CD8-positive, alpha-beta memory T cell (primary cell): Measurements from ENCODE around the gene NOA1. TPM values are rescaled to one million over a fixed set of nuclear protein-coding genes. Genes with fewer than 3 reads are reported as not detected.

Experiments used
- CTCF ChIA-PET: fragments of 350-600 bp; sonication (Branson Sonifier 250); formaldehyde crosslinking; loops from one replicate; lab custom pipeline; 2021; ENCODE audit warnings: antibody characterized with exemption; lab: Charles Lee
- POLR2A ChIA-PET: fragments of 350-600 bp; sonication (Branson Sonifier 250); formaldehyde crosslinking; loops from one replicate; lab custom pipeline; 2021; ENCODE audit warnings: antibody characterized with exemption; lab: Charles Lee
- DNase-seq, 5 donors: peaks; one replicate each; pipeline versions ENCODE4 v3.0.0 to v3.0.0-alpha.2; 2020 to 2022; ENCODE audit warnings: mixed read lengths in 1 of 5
- H3K27ac ChIP-seq: one replicate; pipeline ENCODE4 v1.7.0; 2013; ENCODE audit warnings: low read depth, mild to moderate bottlenecking, low read length, moderate library complexity
- H3K27me3 ChIP-seq: 2 replicates; pipeline ENCODE4 v1.7.0; 2013; ENCODE audit warnings: low read length, mild to moderate bottlenecking; ENCODE audit not compliant: insufficient read depth, poor library complexity, severe bottlenecking
- H3K36me3 ChIP-seq: 2 replicates; pipeline ENCODE4 v1.7.0; 2013; ENCODE audit warnings: mild to moderate bottlenecking, low read length, moderate library complexity; ENCODE audit not compliant: insufficient read depth
- H3K4me1 ChIP-seq: 2 replicates; pipeline ENCODE4 v1.7.0; 2013; ENCODE audit warnings: mild to moderate bottlenecking, low read length, moderate library complexity; ENCODE audit not compliant: insufficient read depth
- H3K4me3 ChIP-seq: 2 replicates; pipeline ENCODE4 v1.7.0; 2013; ENCODE audit warnings: mild to moderate bottlenecking, low read length
- H3K9me3 ChIP-seq: 2 replicates; pipeline ENCODE4 v1.7.0; 2013; ENCODE audit warnings: mild to moderate bottlenecking, low read length
- H3K27ac Mint-ChIP-seq, 8 donors: one replicate each; pipeline ENCODE4 v1.8.0; 2020 to 2021; ENCODE audit warnings: mixed read lengths in 8 of 8, mild to moderate bottlenecking in 6 of 8, inconsistent platforms in 3 of 8, moderate library complexity in 3 of 8
- H3K27me3 Mint-ChIP-seq, 2 donors: one replicate each; pipeline ENCODE4 v1.8.0; 2020 to 2021; ENCODE audit warnings: mixed read lengths in 2 of 2, mild to moderate bottlenecking in 1 of 2, moderate library complexity in 1 of 2
- H3K36me3 Mint-ChIP-seq, 3 donors: one replicate each; pipeline ENCODE4 v1.8.0; 2020 to 2021; ENCODE audit warnings: mixed read lengths in 3 of 3, inconsistent platforms in 1 of 3, mild to moderate bottlenecking in 1 of 3
- H3K4me1 Mint-ChIP-seq, 3 donors: one replicate each; pipeline ENCODE4 v1.8.0; 2020 to 2021; ENCODE audit warnings: mixed read lengths in 3 of 3, inconsistent platforms in 1 of 3, mild to moderate bottlenecking in 1 of 3
- H3K4me3 Mint-ChIP-seq, 7 donors: one replicate each; pipeline ENCODE4 v1.8.0; 2020 to 2021; ENCODE audit warnings: mixed read lengths in 7 of 7, mild to moderate bottlenecking in 6 of 7, moderate library complexity in 4 of 7, inconsistent platforms in 2 of 7
- H3K9me3 Mint-ChIP-seq, 5 donors: one replicate each; pipeline ENCODE4 v1.8.0; 2020 to 2022; ENCODE audit warnings: mixed read lengths in 5 of 5, mild to moderate bottlenecking in 3 of 5, moderate library complexity in 2 of 5, inconsistent platforms in 1 of 5
- polyA plus RNA-seq: library from polyadenylated mRNA; unstranded; fragments of 300-500 nt; fragmentation: Illumina TruSeq; gene quantifications from one replicate; pipeline ENCODE4 v1.2.3, GENCODE V29; 2021
- total RNA-seq, 2 experiments: library from RNA; stranded (reverse); gene quantifications; one replicate each; pipeline ENCODE4 v1.2.3, GENCODE V29; 2021

NOA1 gene
- total and polyA plus RNA-seq, 3 experiments from 2014 or later, result 20.7 to 22.0 (median 22.0) TPM

GRCh38 chr4:56990109-56990905, 12.9 kb upstream of the NOA1 start:
- Mint-ChIP-seq H3K36me3 (peaks cover 3 to 85% (median 28%) of the 10 kb centered on the region in 3 donors), H3K9me3 (no peaks in the 10 kb centered on the region), H3K4me1 (peaks cover 35 to 72% (median 68%) of the 10 kb centered on the region in 3 donors), H3K27me3 (no peaks in the 10 kb centered on the region), H3K27ac (peak overlapping the region in 4 of 8 donors; percentile 1 to 64 (median 12)), H3K4me3 (no peak overlapping the region)
- peaks cover 37% of the 10 kb centered on the region for H3K36me3 ChIP-seq
- no peaks in the 10 kb centered on the region for H3K4me1 ChIP-seq
- no peak for DNase-seq
- no peak overlapping the region for H3K4me3 ChIP-seq
- no peaks in the 10 kb centered on the region for H3K9me3 ChIP-seq
- no peak overlapping the region for H3K27ac ChIP-seq
- ChIA-PET CTCF (interaction anchor here (1.7 kb wide), 1 partner anchor 12 kb away, joined by 6 read pairs; the partner anchor contains the start of gene NOA1), POLR2A (no interaction called here)
- no peaks in the 10 kb centered on the region for H3K27me3 ChIP-seq

GRCh38 chr4:56986952-56987351, 9.5 kb upstream of the NOA1 start:
- H3K27me3 ChIP-seq, result no peaks in the 10 kb centered on the region
- H3K4me3 ChIP-seq, result no peak overlapping the region
- ChIA-PET CTCF (interaction anchor here (3.0 kb wide), 1 partner anchor 9 kb away, joined by 10 read pairs; the partner anchor contains the start of genes NOA1 and POLR2B), POLR2A (no interaction called here)
- Mint-ChIP-seq H3K27ac (no peak overlapping the region), H3K4me1 (peaks cover 52 to 79% (median 79%) of the 10 kb centered on the region in 3 donors), H3K4me3 (no peak overlapping the region), H3K27me3 (no peaks in the 10 kb centered on the region), H3K36me3 (peaks cover 3 to 75% (median 25%) of the 10 kb centered on the region in 3 donors), H3K9me3 (no peaks in the 10 kb centered on the region)
- DNase-seq, result no peak
- H3K27ac ChIP-seq, result no peak overlapping the region
- peaks cover 15% of the 10 kb centered on the region for H3K4me1 ChIP-seq
- peaks cover 24% of the 10 kb centered on the region for H3K36me3 ChIP-seq
- no peaks in the 10 kb centered on the region for H3K9me3 ChIP-seq

GRCh38 chr4:56986192-56986591, 8.8 kb upstream of the NOA1 start:
- Mint-ChIP-seq H3K36me3 (peaks cover 0 to 75% (median 18%) of the 10 kb centered on the region in 3 donors), H3K4me1 (peaks cover 55 to 79% (median 79%) of the 10 kb centered on the region in 3 donors), H3K9me3 (no peaks in the 10 kb centered on the region), H3K27me3 (no peaks in the 10 kb centered on the region), H3K4me3 (no peak overlapping the region), H3K27ac (no peak overlapping the region)
- CTCF ChIA-PET, result interaction anchor here (3.0 kb wide), 1 partner anchor 9 kb away, joined by 10 read pairs; the partner anchor contains the start of genes NOA1 and POLR2B
- POLR2A ChIA-PET, result no interaction called here
- Histone ChIP-seq H3K4me3 (no peak overlapping the region), H3K4me1 (peaks cover 22% of the 10 kb centered on the region), H3K27ac (no peak overlapping the region), H3K9me3 (no peaks in the 10 kb centered on the region), H3K36me3 (peaks cover 24% of the 10 kb centered on the region), H3K27me3 (no peaks in the 10 kb centered on the region)
- no peak for DNase-seq

GRCh38 chr4:56981795-56982201, 4.4 kb upstream of the NOA1 start:
- H3K4me1 ChIP-seq, result peaks cover 39% of the 10 kb centered on the region
- H3K36me3 ChIP-seq, result peaks cover 12% of the 10 kb centered on the region
- peaks cover 0 to 57% (median 8%) of the 10 kb centered on the region in 3 donors for H3K36me3 Mint-ChIP-seq
- peak overlapping the region; percentile 30 for H3K27ac ChIP-seq
- no peak overlapping the region for H3K4me3 ChIP-seq
- ChIA-PET CTCF (no interaction called here), POLR2A (no interaction called here)
- peak overlapping the region; percentile 9 to 99 (median 65) for H3K27ac Mint-ChIP-seq
- peaks cover 61 to 80% (median 65%) of the 10 kb centered on the region in 3 donors for H3K4me1 Mint-ChIP-seq
- H3K27me3 Mint-ChIP-seq, result no peaks in the 10 kb centered on the region
- peak overlapping the region; percentile 64 to 100 (median 88) for H3K4me3 Mint-ChIP-seq
- no peaks in the 10 kb centered on the region for H3K27me3 ChIP-seq
- H3K9me3 Mint-ChIP-seq, result no peaks in the 10 kb centered on the region
- H3K9me3 ChIP-seq, result no peaks in the 10 kb centered on the region
- DNase-seq, result no peak

GRCh38 chr4:56979421-56980072, 2.1 kb upstream of the NOA1 start:
- Histone ChIP-seq H3K27me3 (no peaks in the 10 kb centered on the region), H3K36me3 (no peaks in the 10 kb centered on the region), H3K4me1 (peaks cover 58% of the 10 kb centered on the region), H3K4me3 (peak overlapping the region; percentile 89), H3K9me3 (no peaks in the 10 kb centered on the region), H3K27ac (peak overlapping the region; percentile 90)
- ChIA-PET POLR2A (interaction anchor here (0.5 to 4.0 kb wide), 3 partner anchors 35 to 544 kb away, joined by 8 to 107 read pairs (median 37); partner anchors contain the start of genes PAICS, PPAT and REST), CTCF (interaction anchor here (0.9 to 4.4 kb wide), 3 partner anchors 9 to 71 kb away, joined by 4 to 51 read pairs (median 4); partner anchors contain the start of gene REST)
- no peaks in the 10 kb centered on the region for H3K27me3 Mint-ChIP-seq
- H3K9me3 Mint-ChIP-seq, result no peaks in the 10 kb centered on the region
- peak overlapping the region; percentile 96 to 100 (median 98) for H3K27ac Mint-ChIP-seq
- H3K36me3 Mint-ChIP-seq, result peaks cover 0 to 48% (median 5%) of the 10 kb centered on the region in 3 donors
- peak; percentile 17 to 58 (median 41) for DNase-seq
- peak overlapping the region; percentile 96 to 100 (median 98) for H3K4me3 Mint-ChIP-seq
- H3K4me1 Mint-ChIP-seq, result peaks cover 55 to 83% (median 64%) of the 10 kb centered on the region in 3 donors

- Mint-ChIP-seq H3K4me3 (peak within 1 kb of the TSS; percentile 96 to 100 (median 98)), H3K27me3 (no peaks in the 10 kb centered on the region), H3K27ac (peak within 1 kb of the TSS; percentile 96 to 100 (median 98)), H3K36me3 (peaks cover 4 to 46% (median 4%) of the 10 kb centered on the region in 3 donors), H3K9me3 (peaks cover 0 to 3% (median 0%) of the 10 kb centered on the region in 5 donors), H3K4me1 (peaks cover 53 to 81% (median 60%) of the 10 kb centered on the region in 3 donors)
- POLR2A ChIA-PET, result interaction anchor here (0.6 to 4.0 kb wide), 5 partner anchors 70 to 592 kb away, joined by 3 to 107 read pairs (median 16); partner anchors contain the start of genes AASDH, PAICS, PPAT and REST
- Histone ChIP-seq H3K4me3 (peak within 1 kb of the TSS; percentile 89), H3K27me3 (no peaks in the 10 kb centered on the region), H3K36me3 (peaks cover under 1% of the 10 kb centered on the region), H3K27ac (peak within 1 kb of the TSS; percentile 90), H3K9me3 (no peaks in the 10 kb centered on the region), H3K4me1 (peaks cover 58% of the 10 kb centered on the region)
- DNase-seq, result peak; percentile 75 to 87 (median 78)
- CTCF ChIA-PET, result interaction anchor here (1.4 to 5.9 kb wide), 7 partner anchors 9 to 1030 kb away, joined by 3 to 51 read pairs (median 10); partner anchors contain the start of genes CEP135, PAICS, PPAT and REST
Measured at GRCh38 chr4:56978750-56979303, 1.4 kb upstream of the NOA1 start, which contains the start of gene POLR2B. POLR2B (plus strand) TSS chr4:56978896; CDS start chr4:56978986, 90 bp downstream.

GRCh38 chr4:56976837-56977320, 527 bp downstream of the NOA1 start:
- ChIA-PET POLR2A (interaction anchor here (0.6 to 4.0 kb wide), 7 partner anchors 14 to 1431 kb away, joined by 3 to 107 read pairs (median 5); partner anchors contain the start of genes AASDH, PAICS, PPAT and REST), CTCF (interaction anchor here (1.5 to 5.9 kb wide), 5 partner anchors 11 to 69 kb away, joined by 5 to 51 read pairs (median 10); partner anchors contain the start of gene REST)
- Histone ChIP-seq H3K4me3 (peak overlapping the region; percentile 89), H3K36me3 (peaks cover 20% of the 10 kb centered on the region), H3K4me1 (peaks cover 47% of the 10 kb centered on the region), H3K9me3 (peaks cover 4% of the 10 kb centered on the region), H3K27ac (peak overlapping the region; percentile 90), H3K27me3 (no peaks in the 10 kb centered on the region)
- H3K9me3 Mint-ChIP-seq, result peaks cover 0 to 13% (median 6%) of the 10 kb centered on the region in 5 donors
- peaks cover 56 to 81% (median 57%) of the 10 kb centered on the region in 3 donors for H3K4me1 Mint-ChIP-seq
- no peaks in the 10 kb centered on the region for H3K27me3 Mint-ChIP-seq
- peaks cover 22 to 56% (median 23%) of the 10 kb centered on the region in 3 donors for H3K36me3 Mint-ChIP-seq
- H3K27ac Mint-ChIP-seq, result peak overlapping the region; percentile 96 to 99 (median 98)
- H3K4me3 Mint-ChIP-seq, result peak overlapping the region; percentile 96 to 100 (median 98)
- peak in 3 of 5 donors; percentile 35 to 73 (median 39) for DNase-seq
